ENCODE results near the gene FHOD3.

DNA sequence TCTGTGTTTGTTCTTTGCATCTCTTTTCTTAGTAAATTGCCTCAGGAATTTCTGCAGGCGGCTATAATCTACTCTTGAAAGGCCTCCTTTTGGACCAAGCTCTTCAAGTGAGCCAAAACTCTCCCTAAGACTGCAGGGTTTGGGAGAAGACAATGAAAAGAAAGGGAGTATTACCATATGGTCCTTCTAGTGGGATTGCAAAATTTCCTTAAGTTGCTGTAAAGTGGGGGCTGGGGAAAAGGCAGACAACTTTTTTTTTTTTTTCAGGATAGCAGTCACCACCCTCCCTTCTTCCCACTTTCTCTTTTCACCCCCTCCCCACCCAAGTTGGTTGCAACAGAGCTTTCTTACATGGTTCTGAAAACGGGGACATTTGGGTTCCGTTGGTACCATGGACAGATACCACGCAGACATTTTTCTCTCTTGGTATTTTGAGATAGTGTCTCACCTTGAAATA lies 183.7 kb downstream of the FHOD3 start:
- TF ChIP-seq, protein P1, sequence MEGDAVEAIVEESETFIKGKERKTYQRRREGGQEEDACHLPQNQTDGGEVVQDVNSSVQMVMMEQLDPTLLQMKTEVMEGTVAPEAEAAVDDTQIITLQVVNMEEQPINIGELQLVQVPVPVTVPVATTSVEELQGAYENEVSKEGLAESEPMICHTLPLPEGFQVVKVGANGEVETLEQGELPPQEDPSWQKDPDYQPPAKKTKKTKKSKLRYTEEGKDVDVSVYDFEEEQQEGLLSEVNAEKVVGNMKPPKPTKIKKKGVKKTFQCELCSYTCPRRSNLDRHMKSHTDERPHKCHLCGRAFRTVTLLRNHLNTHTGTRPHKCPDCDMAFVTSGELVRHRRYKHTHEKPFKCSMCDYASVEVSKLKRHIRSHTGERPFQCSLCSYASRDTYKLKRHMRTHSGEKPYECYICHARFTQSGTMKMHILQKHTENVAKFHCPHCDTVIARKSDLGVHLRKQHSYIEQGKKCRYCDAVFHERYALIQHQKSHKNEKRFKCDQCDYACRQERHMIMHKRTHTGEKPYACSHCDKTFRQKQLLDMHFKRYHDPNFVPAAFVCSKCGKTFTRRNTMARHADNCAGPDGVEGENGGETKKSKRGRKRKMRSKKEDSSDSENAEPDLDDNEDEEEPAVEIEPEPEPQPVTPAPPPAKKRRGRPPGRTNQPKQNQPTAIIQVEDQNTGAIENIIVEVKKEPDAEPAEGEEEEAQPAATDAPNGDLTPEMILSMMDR (conservative IDR thresholded peaks at IDR 0.05; ENCODE audit: low read length), result no peak
- TF ChIP-seq EZH2phosphoT487 (IDR thresholded peaks at IDR 0.05; ENCODE audit: borderline replicate concordance), result no peak
